Non-pigmented ciliary epithelial cell (primary cell): ENCODE measurements around the gene TMEM247.
"Not testable (repeated sequence)": the region's sequence is repeated elsewhere in the genome, so short reads cannot be mapped to it uniquely, and the experiment has no call there.

Source experiments
- DNase-seq: peaks from one replicate; pipeline ENCODE4 v3.0.0-alpha.2; 2010; ENCODE audit warnings: low read depth

The TMEM247 gene

GRCh38 chr2:46458763-46459500 is 20.4 kb upstream of the TMEM247 start:
- DNase-seq: no peak

GRCh38 chr2:46459694-46460093 is 19.7 kb upstream of the TMEM247 start:
- no peak for DNase-seq

- no peak for DNase-seq
These were observed 19.0 kb upstream of the TMEM247 start for GRCh38 chr2:46460241-46460921.

GRCh38 chr2:46461011-46461674 is 18.2 kb upstream of the TMEM247 start:
- no peak for DNase-seq

GRCh38 chr2:46461709-46462171 is 17.6 kb upstream of the TMEM247 start:
- no peak for DNase-seq

- no peak for DNase-seq
These were observed 16.4 kb upstream of the TMEM247 start for GRCh38 chr2:46462936-46463335.

- no peak for DNase-seq
These were observed 10.2 kb upstream of the TMEM247 start for GRCh38 chr2:46469116-46469515.

- DNase-seq: no peak
These were observed 9.7 kb upstream of the TMEM247 start for GRCh38 chr2:46469700-46470099.

GRCh38 chr2:46470114-46470628 is 9.2 kb upstream of the TMEM247 start:
- DNase-seq: no peak

- DNase-seq: no peak
These were observed 8.3 kb upstream of the TMEM247 start for GRCh38 chr2:46471019-46471583.

GRCh38 chr2:46471697-46472096 is 7.7 kb upstream of the TMEM247 start:
- no peak for DNase-seq

- DNase-seq: not testable (repeated sequence)
These were observed 7.2 kb upstream of the TMEM247 start for GRCh38 chr2:46472165-46472564.

GRCh38 chr2:46477462-46477861 is 1.9 kb upstream of the TMEM247 start:
- not testable (repeated sequence) for DNase-seq

GRCh38 chr2:46477925-46478324 is 1.4 kb upstream of the TMEM247 start:
- DNase-seq: no peak

GRCh38 chr2:46480562-46480961 is 1.2 kb downstream of the TMEM247 start:
- no peak for DNase-seq

- peak; percentile 53 for DNase-seq
These were observed 2.1 kb downstream of the TMEM247 start for GRCh38 chr2:46481198-46482193.

GRCh38 chr2:46482490-46482889 is 3.1 kb downstream of the TMEM247 start:
- DNase-seq: no peak

- no peak for DNase-seq
These were observed 5.6 kb downstream of the TMEM247 start for GRCh38 chr2:46485002-46485401.

GRCh38 chr2:46486436-46486835 is 7.1 kb downstream of the TMEM247 start:
- DNase-seq: no peak

- no peak for DNase-seq
These were observed 8.4 kb downstream of the TMEM247 start for GRCh38 chr2:46487667-46488335.

GRCh38 chr2:46488389-46488788 is 9.0 kb downstream of the TMEM247 start:
- DNase-seq: no peak
